Endothelial cell of umbilical vein (primary cell): ENCODE measurements around the gene LDLRAD4. TPM values are rescaled to one million over a fixed set of nuclear protein-coding genes. Genes with fewer than 3 reads are reported as not detected.

Experiments
- BruUV-seq: library from RNA; stranded (reverse); fragments of 400-500 nt; replicated peaks from 2 replicates; lab custom pipeline; 2021; lab: Mats Ljungman, UMichigan
- CTCF ChIA-PET: fragments of 300-600, 350-600 bp; sonication (Branson Sonifier 250); formaldehyde crosslinking; loops from one replicate; lab custom pipeline; 2021; ENCODE audit warnings: antibody characterized with exemption, inconsistent platforms; lab: Charles Lee
- POLR2A ChIA-PET: fragments of 300-600, 350-600 bp; sonication (Branson Sonifier 250); formaldehyde crosslinking; loops from one replicate; lab custom pipeline; 2021; ENCODE audit warnings: antibody characterized with exemption, inconsistent platforms; lab: Charles Lee
- DNase-seq: peaks from one replicate; pipeline ENCODE4 v3.0.0-alpha.2; 2011; ENCODE audit warnings: low read depth, low spot score
- FAIRE-seq: peaks from 2 replicates; lab custom pipeline; 2011; peaks lifted over from hg19 to GRCh38; lab: Jason Lieb, UNC
- H2AFZ ChIP-seq: 2 replicates; pipeline ENCODE4 v1.6.0; 2012; ENCODE audit warnings: low read depth, low read length, control low read depth, inconsistent platforms
- H3K27ac ChIP-seq: 2 replicates; pipeline ENCODE4 v1.5.1; 2011; ENCODE audit warnings: low read depth, mild to moderate bottlenecking, control low read depth, low read length, moderate library complexity; ENCODE audit not compliant: insufficient read depth
- H3K27me3 ChIP-seq, 2 experiments: 2 replicates each; pipeline versions ENCODE4 v1.6.0 to v1.6.1; 2011; ENCODE audit warnings: low read length in 2 of 2, mixed read lengths in 1 of 2; ENCODE audit not compliant: control insufficient read depth in 2 of 2, insufficient read depth in 2 of 2
- H3K36me3 ChIP-seq, 2 experiments: 2 replicates in 1 of 2; 3 replicates in 1 of 2; pipeline ENCODE4 v1.5.1; 2011; ENCODE audit warnings: low read length in 2 of 2, mild to moderate bottlenecking in 1 of 2, moderate library complexity in 1 of 2; ENCODE audit not compliant: control insufficient read depth in 2 of 2, insufficient read depth in 2 of 2; ENCODE audit errors: extremely low read depth in 1 of 2
- H3K4me1 ChIP-seq: 3 replicates; pipeline ENCODE4 v1.5.1; 2011; ENCODE audit warnings: mild to moderate bottlenecking, low read length; ENCODE audit not compliant: control insufficient read depth, insufficient read depth; ENCODE audit errors: extremely low read depth
- H3K4me2 ChIP-seq: 2 replicates; pipeline ENCODE4 v1.6.1; 2011; ENCODE audit warnings: low read length, control low read depth, mixed read lengths; ENCODE audit not compliant: insufficient read depth
- H3K4me3 ChIP-seq, 3 experiments: fragments of 200-600 bp in 1 of 3; sonication (generic), shearing (Covaris generic) in 1 of 3; replicated peaks in 1 of 3; 2 replicates each; pipeline ENCODE4 v1.5.1; 2011 to 2016; ENCODE audit warnings: control low read depth in 3 of 3, low read length in 3 of 3, mild to moderate bottlenecking in 2 of 3, inconsistent platforms in 1 of 3, low read depth in 1 of 3, moderate library complexity in 1 of 3; ENCODE audit not compliant: insufficient read depth in 1 of 3
- H3K79me2 ChIP-seq: 2 replicates; pipeline ENCODE4 v1.6.0; 2012; ENCODE audit warnings: low read length, inconsistent platforms; ENCODE audit not compliant: control insufficient read depth, insufficient read depth
- H3K9ac ChIP-seq: replicated peaks from 2 replicates; pipeline ENCODE3; 2011; ENCODE audit warnings: low read length, control low read depth; ENCODE audit not compliant: insufficient read depth; ENCODE audit errors: extremely low read depth
- H3K9me1 ChIP-seq: replicated peaks from 3 replicates; pipeline ENCODE4 v1.6.0; 2011; ENCODE audit warnings: mild to moderate bottlenecking, low read length; ENCODE audit not compliant: control insufficient read depth, insufficient read depth; ENCODE audit errors: extremely low read depth
- H3K9me3 ChIP-seq: replicated peaks from 2 replicates; pipeline ENCODE4 v1.5.1; 2012; ENCODE audit warnings: low read length, inconsistent platforms; ENCODE audit not compliant: control insufficient read depth, insufficient read depth
- H4K20me1 ChIP-seq: replicated peaks from 2 replicates; pipeline ENCODE3; 2011; ENCODE audit warnings: mild to moderate bottlenecking, low read length; ENCODE audit not compliant: control insufficient read depth, insufficient read depth; ENCODE audit errors: extremely low read depth
- CTCF ChIP-seq, 2 donors: IDR thresholded peaks; 1 replicate in 1 of 2; 2 replicates in 1 of 2; pipeline ENCODE4 v1.5.1; 2011; ENCODE audit warnings: low read length in 2 of 2, mild to moderate bottlenecking in 2 of 2, moderate library complexity in 2 of 2, control low read depth in 1 of 2, inconsistent platforms in 1 of 2, low read depth in 1 of 2; ENCODE audit not compliant: insufficient read depth in 1 of 2; ENCODE audit errors: extremely low read depth in 1 of 2
- EZH2 ChIP-seq: IDR thresholded peaks from 2 replicates; pipeline ENCODE4 v1.6.1; 2012; ENCODE audit warnings: borderline replicate concordance, low read depth, mild to moderate bottlenecking, moderate library complexity, low read length, inconsistent platforms; ENCODE audit not compliant: severe bottlenecking
- FOS ChIP-seq: IDR thresholded peaks from 2 replicates; pipeline ENCODE4 v1.6.1; 2011; ENCODE audit warnings: mild to moderate bottlenecking, low read length, moderate library complexity, borderline replicate concordance; ENCODE audit not compliant: insufficient read depth
- GATA2 ChIP-seq: IDR thresholded peaks from 2 replicates; pipeline ENCODE4 v1.7.0; 2011; ENCODE audit warnings: low read depth, mild to moderate bottlenecking, moderate library complexity, mixed read lengths, low read length; ENCODE audit not compliant: insufficient read length, insufficient read depth
- JUN ChIP-seq: IDR thresholded peaks from 2 replicates; pipeline ENCODE4 v1.6.1; 2011; ENCODE audit warnings: borderline replicate concordance, low read depth; ENCODE audit not compliant: insufficient read length, insufficient read depth
- MAX ChIP-seq: IDR thresholded peaks from 2 replicates; pipeline ENCODE4 v1.6.1; 2011; ENCODE audit not compliant: insufficient read depth, insufficient read length
- MYC ChIP-seq: IDR thresholded peaks from one replicate; pipeline ENCODE4 v1.6.1; 2011; ENCODE audit warnings: mild to moderate bottlenecking, low read depth, low read length
- POLR2A ChIP-seq: IDR thresholded peaks from 2 replicates; pipeline ENCODE4 v1.6.1; 2012; ENCODE audit warnings: low read depth, mild to moderate bottlenecking, control low read depth, low read length
- POLR2AphosphoS5 ChIP-seq: IDR thresholded peaks from 2 replicates; pipeline ENCODE4 v1.6.1; 2012; ENCODE audit warnings: low read depth, mild to moderate bottlenecking, control low read depth, low read length, moderate library complexity; ENCODE audit not compliant: insufficient read depth
- dilution Hi-C: fragments of 300-500 bp; cut with MboI; formaldehyde crosslinking; loops from one replicate; pipeline ENCODE4 v1.15.0; 2019; ENCODE audit warnings: low sequenced_read_pairs; ENCODE audit not compliant: extremely low pct_ligation_motif_present
- intact Hi-C: fragments of 100-400 bp; cut with micrococcal nuclease; formaldehyde crosslinking; loops from one replicate; pipeline ENCODE4 v1.10.0; 2022
- polyA plus RNA-seq, 4 experiments: library from polyadenylated mRNA; depleted of rRNA in 3 of 4; stranded (reverse) in 3 of 4; unstranded in 1 of 4; fragments of >200 nt; gene quantifications; 2 replicates each; pipeline versions ENCODE4 v1.2.1 to v1.2.3, GENCODE V29; 2011 to 2012; ENCODE audit warnings: missing spikeins in 1 of 4
- total RNA-seq: library from RNA; stranded (reverse); gene quantifications from 2 replicates; pipeline ENCODE4 v1.2.3, GENCODE V29; 2021

LDLRAD4 gene
- total and polyA plus RNA-seq, 2 donors (not counting 3 experiments of a cell fraction or from before 2014, with no cell fraction given): 5.2 to 6.5 TPM

GRCh38 chr18:13372531-13372951 lies 154.0 kb downstream of the LDLRAD4 start:
- no peak for FAIRE-seq
- intact Hi-C loops: no loop called here

More at GRCh38 chr18:13372531-13372951, 154.0 kb downstream of the LDLRAD4 start:
- no peaks in the 10 kb centered on the region for H3K36me3 ChIP-seq
- no peaks in the 10 kb centered on the region for H3K9me3 ChIP-seq
- ChIA-PET CTCF (interaction anchor here (1.1 to 1.5 kb wide), 2 partner anchors 9 to 158 kb away, joined by 4 read pairs; no protein-coding TSS in a partner anchor), POLR2A (no interaction called here)
- no peak overlapping the region for H3K27ac ChIP-seq
- no TSS peak for BruUV-seq
- TF ChIP-seq MYC (no peak), FOS (no peak), POLR2A (no peak), EZH2 (no peak), CTCF (IDR thresholded peaks at IDR 0.05; ENCODE audit: extremely low read depth in 1 of 2, insufficient read depth in 1 of 2, low read depth in 1 of 2, low read length in 2 of 2) (no peak), JUN (no peak), MAX (no peak), POLR2AphosphoS5 (no peak), GATA2 (no peak)
- no peaks in the 10 kb centered on the region for H4K20me1 ChIP-seq
- dilution Hi-C loops: no loop called here
- H3K9ac ChIP-seq: no peak overlapping the region
- H2AFZ ChIP-seq: no peak overlapping the region
- no peak overlapping the region for H3K4me2 ChIP-seq
- no peaks in the 10 kb centered on the region for H3K27me3 ChIP-seq
- H3K4me1 ChIP-seq: peaks cover 16% of the 10 kb centered on the region
- H3K4me3 ChIP-seq: no peak overlapping the region
- no peaks in the 10 kb centered on the region for H3K79me2 ChIP-seq
- DNase-seq: no peak
- no peaks in the 10 kb centered on the region for H3K9me1 ChIP-seq
